Measurements from ENCODE around the gene SLC51B.

SLC51B gene

DNA sequence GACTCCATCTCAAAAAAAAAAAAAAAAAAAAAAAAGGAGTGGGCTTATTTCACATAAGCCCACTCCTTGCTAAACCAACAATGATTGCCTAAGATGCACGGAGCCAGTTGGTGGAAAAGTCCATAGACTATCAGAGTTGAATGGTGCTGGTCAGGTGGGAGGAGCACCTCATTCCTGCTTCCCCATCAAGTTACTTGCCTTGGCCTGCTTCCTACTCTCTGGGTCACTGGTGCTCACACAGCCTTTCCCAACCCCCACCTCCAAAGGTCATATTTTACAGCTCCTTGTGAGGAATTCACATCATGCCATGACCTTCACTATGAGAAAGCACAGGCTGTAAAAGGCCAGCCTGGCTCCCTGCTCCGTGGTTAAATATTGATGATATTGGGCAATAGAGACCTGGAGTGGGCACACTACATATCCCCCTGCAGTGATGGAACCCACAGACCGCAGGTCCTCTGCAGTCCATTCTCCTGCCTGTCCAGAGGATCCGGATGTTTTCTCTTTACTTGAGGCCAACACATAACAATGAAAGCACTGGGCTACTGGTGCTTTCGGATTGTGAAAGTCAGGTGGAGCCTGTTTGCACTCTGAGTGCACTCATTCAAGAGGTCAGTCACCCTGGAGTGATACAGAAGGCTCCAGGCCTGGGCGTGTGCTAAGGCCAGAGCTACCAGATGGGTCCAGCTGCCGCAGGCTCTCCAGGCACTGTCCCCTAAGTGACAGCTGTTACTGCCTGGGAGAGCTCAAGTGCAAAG lies at the start of gene SLC51B:
Gene SLC51B (plus strand): TSS at position 664 of the 758 bp plus-strand sequence. CDS start 4,618 bp downstream, outside the sequence.
- Histone ChIP-seq H4K20me1 (ENCODE audit: insufficient read depth) (no peaks in the 10 kb centered on the region), H3K27ac (no peak within 1 kb of the TSS), H3K9ac (no peak within 1 kb of the TSS), H3K4me1 (ENCODE audit: low read depth, poor library complexity, severe bottlenecking) (peaks cover 6% of the 10 kb centered on the region), H3K36me3 (ENCODE audit: insufficient read depth) (no peaks in the 10 kb centered on the region), H3K4me2 (no peak within 1 kb of the TSS), H3K27me3 (ENCODE audit: insufficient read depth, low read depth) (no peaks in the 10 kb centered on the region), H3K4me3 (IDR thresholded peaks at IDR 0.05; ENCODE audit: insufficient read depth, low read depth, low read length) (no peak within 1 kb of the TSS), H2AFZ (ENCODE audit: low read depth) (no peak within 1 kb of the TSS), H3K79me2 (ENCODE audit: insufficient read depth, low read depth) (no peaks in the 10 kb centered on the region)
- TF ChIP-seq, protein P1, sequence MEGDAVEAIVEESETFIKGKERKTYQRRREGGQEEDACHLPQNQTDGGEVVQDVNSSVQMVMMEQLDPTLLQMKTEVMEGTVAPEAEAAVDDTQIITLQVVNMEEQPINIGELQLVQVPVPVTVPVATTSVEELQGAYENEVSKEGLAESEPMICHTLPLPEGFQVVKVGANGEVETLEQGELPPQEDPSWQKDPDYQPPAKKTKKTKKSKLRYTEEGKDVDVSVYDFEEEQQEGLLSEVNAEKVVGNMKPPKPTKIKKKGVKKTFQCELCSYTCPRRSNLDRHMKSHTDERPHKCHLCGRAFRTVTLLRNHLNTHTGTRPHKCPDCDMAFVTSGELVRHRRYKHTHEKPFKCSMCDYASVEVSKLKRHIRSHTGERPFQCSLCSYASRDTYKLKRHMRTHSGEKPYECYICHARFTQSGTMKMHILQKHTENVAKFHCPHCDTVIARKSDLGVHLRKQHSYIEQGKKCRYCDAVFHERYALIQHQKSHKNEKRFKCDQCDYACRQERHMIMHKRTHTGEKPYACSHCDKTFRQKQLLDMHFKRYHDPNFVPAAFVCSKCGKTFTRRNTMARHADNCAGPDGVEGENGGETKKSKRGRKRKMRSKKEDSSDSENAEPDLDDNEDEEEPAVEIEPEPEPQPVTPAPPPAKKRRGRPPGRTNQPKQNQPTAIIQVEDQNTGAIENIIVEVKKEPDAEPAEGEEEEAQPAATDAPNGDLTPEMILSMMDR (conservative IDR thresholded peaks at IDR 0.05; ENCODE audit: low read depth, low read length): no peak

DNA sequence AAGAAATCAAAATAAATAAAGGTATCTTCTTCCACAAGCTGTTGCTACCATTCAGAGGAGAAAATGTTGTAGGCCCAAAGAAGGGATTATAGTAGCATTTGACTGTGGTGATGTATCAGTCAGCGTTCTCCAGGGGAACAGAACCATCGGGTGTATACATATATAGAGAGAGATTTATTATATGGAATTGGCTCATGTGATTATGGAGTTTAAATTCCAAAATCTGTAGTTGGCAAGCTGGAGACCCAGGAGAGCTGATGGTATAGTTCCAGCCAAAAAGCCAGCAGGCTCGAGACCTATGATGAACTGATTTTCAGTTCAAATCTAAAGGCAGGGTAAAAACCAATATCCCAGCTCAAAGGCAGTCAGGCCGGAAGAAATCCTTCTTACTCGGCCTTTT lies 48.1 kb upstream of the SLC51B start:
- Histone ChIP-seq H3K9ac (no peak overlapping the region), H3K36me3 (ENCODE audit: insufficient read depth) (no peaks in the 10 kb centered on the region), H3K4me1 (ENCODE audit: low read depth, poor library complexity, severe bottlenecking) (peaks cover 8% of the 10 kb centered on the region), H2AFZ (ENCODE audit: low read depth) (no peak overlapping the region), H4K20me1 (ENCODE audit: insufficient read depth) (no peaks in the 10 kb centered on the region), H3K4me2 (no peak overlapping the region), H3K27ac (no peak overlapping the region), H3K27me3 (ENCODE audit: insufficient read depth, low read depth) (no peaks in the 10 kb centered on the region), H3K4me3 (IDR thresholded peaks at IDR 0.05; ENCODE audit: insufficient read depth, low read depth, low read length) (no peak overlapping the region), H3K79me2 (ENCODE audit: insufficient read depth, low read depth) (no peaks in the 10 kb centered on the region)
- TF ChIP-seq, protein P1 (conservative IDR thresholded peaks at IDR 0.05; ENCODE audit: low read depth, low read length): no peak

DNA sequence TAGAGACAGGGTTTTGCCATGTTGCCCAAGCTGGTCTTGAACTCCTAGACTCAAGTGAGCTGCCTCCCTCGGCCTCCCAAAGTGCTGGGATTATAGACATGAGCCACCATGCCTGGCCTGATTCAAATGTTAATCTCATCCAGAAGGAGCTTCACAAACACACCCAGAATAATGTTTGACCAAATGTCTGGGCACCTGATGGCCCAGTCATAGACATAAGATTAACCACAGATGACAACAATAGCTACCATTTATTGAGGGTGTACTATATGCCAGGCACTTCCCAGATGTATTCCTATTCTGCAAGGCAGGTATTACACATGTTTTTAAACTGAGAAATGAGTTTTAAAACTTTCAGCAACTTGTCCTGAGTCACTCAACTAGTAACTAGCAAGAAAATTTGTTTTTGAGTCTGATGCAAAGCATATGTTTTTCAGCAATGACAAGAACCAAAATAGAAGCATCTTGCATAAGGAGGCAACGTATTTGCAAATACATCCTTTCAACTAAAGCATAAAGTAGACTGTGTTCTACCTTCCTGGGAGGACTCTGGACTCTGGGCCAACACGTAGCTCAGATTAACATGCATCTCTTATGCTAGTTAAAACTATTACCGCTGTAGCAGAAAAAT lies 47.3 kb upstream of the SLC51B start:
- H3K4me3 ChIP-seq (IDR thresholded peaks at IDR 0.05; ENCODE audit: insufficient read depth, low read depth, low read length): no peak overlapping the region
- H4K20me1 ChIP-seq (ENCODE audit: insufficient read depth): no peaks in the 10 kb centered on the region
- H2AFZ ChIP-seq (ENCODE audit: low read depth): no peak overlapping the region
- no peak overlapping the region for H3K4me2 ChIP-seq
- no peaks in the 10 kb centered on the region for H3K79me2 ChIP-seq (ENCODE audit: insufficient read depth, low read depth)
- H3K4me1 ChIP-seq (ENCODE audit: low read depth, poor library complexity, severe bottlenecking): peaks cover 8% of the 10 kb centered on the region
- TF ChIP-seq, protein P1 (conservative IDR thresholded peaks at IDR 0.05; ENCODE audit: low read depth, low read length): no peak
- H3K9ac ChIP-seq: no peak overlapping the region
- H3K27me3 ChIP-seq (ENCODE audit: insufficient read depth, low read depth): no peaks in the 10 kb centered on the region
- H3K27ac ChIP-seq: no peak overlapping the region
- H3K36me3 ChIP-seq (ENCODE audit: insufficient read depth): no peaks in the 10 kb centered on the region

DNA sequence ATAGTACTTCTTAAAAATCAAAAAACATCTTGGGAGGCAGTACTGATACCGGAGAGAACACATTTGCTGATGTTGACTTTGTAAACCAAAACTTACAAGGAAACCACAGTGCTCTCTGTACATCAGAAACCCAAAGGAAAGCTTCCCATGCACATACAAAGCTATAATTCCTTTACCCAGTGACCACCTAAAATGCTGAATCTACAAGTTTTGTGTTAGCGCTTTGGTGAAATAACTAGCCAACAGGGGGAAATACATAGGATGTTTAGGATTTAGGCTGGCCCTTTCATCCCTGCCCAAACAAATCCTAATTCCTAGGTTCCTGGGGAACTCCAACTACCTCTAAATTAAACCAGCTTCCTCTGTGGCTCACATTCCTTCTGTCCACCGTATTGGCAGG lies 40.2 kb upstream of the SLC51B start:
- Histone ChIP-seq H3K27me3 (ENCODE audit: insufficient read depth, low read depth) (no peaks in the 10 kb centered on the region), H3K27ac (no peak overlapping the region), H3K36me3 (ENCODE audit: insufficient read depth) (no peaks in the 10 kb centered on the region), H4K20me1 (ENCODE audit: insufficient read depth) (no peaks in the 10 kb centered on the region), H3K9ac (no peak overlapping the region), H3K4me3 (IDR thresholded peaks at IDR 0.05; ENCODE audit: insufficient read depth, low read depth, low read length) (no peak overlapping the region), H3K4me2 (peak overlapping the region; percentile 5; the same call in 1 of the 2 replicates), H3K4me1 (ENCODE audit: low read depth, poor library complexity, severe bottlenecking) (peaks cover 19% of the 10 kb centered on the region), H2AFZ (ENCODE audit: low read depth) (no peak overlapping the region), H3K79me2 (ENCODE audit: insufficient read depth, low read depth) (no peaks in the 10 kb centered on the region)
- TF ChIP-seq, protein P1 (conservative IDR thresholded peaks at IDR 0.05; ENCODE audit: low read depth, low read length): no peak
